Measurements from ENCODE around the gene UFM1.
"Not testable (repeated sequence)": the region's sequence is repeated elsewhere in the genome, so short reads cannot be mapped to it uniquely, and the experiment has no call there.

Gene UFM1

DNA sequence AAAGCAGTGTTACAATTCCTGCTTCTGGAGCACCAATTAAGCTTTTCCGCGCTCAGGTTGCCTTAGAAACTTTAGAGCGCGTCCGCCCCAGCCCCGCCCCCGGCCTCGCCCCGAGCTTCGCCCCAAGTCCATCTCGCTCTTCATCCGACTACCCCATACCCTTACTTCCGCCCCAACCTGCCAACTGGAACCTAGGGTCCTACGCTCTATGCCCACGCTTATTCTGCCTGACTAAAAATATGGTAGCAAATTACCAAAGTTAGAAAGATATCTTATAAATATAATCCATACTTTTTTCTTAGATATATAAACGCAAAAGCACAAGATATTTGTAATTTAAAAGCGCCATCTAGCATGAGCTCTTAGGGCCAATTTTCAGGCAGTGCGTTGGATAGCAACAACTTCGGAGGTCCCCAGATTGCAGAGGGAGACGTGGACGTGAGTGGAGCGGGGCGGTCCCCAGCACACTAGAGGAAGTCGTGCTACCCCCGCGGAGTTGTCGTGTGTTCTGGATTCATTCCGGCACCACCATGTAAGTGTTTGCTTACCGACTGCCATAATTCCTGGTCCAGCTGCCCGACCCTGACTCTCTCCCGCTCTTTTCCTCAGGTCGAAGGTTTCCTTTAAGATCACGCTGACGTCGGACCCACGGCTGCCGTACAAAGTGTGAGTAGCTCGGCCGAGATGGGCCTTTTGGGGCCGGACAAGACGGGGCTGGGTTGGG is at the start of gene UFM1:
Gene UFM1 (plus strand): TSS at position 462 of the 724 bp plus-strand sequence. CDS start 69 bp downstream, at position 531.
- peak; percentile 89 for DNase-seq (ENCODE audit: low spot score)

DNA sequence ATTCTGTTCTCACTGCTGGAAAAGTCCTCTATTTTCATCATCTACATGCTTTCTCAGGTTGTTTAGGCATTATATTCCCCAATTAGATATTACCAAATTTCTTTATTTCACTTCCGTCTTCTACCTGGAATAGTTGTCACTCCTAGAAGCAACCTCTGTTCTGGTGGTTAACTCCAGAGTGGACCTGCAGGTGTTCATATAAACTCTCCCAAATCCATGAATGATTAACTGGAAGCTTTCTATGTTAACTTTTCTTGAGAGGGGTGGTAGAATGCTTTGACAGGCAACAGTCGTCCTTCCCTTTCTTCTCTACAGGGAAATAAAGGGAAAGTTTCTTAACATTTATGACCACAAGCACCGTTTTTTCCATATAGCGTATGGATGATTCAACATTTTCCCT is 48.4 kb upstream of the UFM1 start:
- no peak for DNase-seq (ENCODE audit: low spot score)

DNA sequence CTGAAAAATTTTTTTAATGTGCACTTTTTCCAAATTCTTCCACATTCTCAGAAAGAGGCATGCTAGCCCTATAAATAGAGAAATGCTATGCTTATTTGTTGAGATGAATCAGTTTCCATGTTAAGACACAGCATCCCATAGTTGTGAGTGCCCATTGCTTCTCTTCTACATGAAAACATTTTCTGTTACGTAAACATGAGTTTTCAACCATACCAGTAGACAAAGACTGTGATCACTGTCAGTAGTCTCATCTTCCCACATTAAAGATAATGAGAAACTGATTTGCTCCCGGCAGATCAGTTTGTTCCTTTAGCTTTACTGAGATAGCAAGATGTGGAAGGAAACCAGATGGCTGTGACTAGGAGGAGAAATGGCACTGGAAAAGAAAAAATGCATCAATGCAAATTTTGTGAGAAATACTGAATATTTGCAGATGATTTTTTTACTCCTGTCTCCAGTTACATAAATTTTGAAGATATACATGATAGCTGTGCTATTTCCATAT is 45.8 kb upstream of the UFM1 start:
- no peak for DNase-seq (ENCODE audit: low spot score)

DNA sequence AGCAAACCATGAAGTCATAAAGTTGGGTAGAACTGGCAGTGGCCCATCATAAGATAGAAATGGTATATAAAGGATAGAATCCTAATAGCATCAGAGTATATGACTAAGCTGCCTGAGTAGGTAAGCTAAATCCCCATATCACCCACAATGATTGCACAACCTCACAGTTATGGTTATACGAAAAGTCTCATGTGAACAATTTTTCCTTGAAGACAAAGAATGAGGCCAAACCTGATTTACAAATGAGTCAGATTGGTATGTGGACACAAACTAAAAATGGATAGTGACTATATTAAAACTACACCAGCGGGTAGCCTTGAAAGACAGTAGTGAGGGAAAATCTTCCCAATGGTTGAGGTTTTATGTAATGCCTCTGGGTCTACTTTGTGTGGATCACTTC is 40.9 kb upstream of the UFM1 start:
- DNase-seq (ENCODE audit: low spot score): no peak

DNA sequence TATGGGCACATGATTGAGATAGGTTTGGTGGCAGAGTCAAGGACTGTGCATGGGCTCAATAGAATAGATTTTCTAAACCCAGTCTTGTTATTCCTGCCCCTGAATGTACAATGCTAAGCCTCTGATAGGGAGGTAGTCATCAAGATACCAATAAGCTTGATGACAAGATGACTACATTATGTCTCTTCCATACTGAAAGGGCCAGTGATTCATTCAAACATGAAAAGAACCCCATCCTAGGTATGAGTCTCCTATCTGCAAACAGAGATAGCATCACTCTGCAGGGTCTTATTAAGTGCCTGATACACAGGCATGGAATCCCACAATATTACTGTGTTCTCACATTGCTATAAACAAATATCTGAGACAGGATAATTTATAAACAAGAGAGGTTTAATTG is 40.3 kb upstream of the UFM1 start:
- DNase-seq (ENCODE audit: low spot score): no peak

GRCh38 chr13:38311175-38311574 is 38.5 kb upstream of the UFM1 start:
- DNase-seq (ENCODE audit: low spot score): not testable (repeated sequence)

DNA sequence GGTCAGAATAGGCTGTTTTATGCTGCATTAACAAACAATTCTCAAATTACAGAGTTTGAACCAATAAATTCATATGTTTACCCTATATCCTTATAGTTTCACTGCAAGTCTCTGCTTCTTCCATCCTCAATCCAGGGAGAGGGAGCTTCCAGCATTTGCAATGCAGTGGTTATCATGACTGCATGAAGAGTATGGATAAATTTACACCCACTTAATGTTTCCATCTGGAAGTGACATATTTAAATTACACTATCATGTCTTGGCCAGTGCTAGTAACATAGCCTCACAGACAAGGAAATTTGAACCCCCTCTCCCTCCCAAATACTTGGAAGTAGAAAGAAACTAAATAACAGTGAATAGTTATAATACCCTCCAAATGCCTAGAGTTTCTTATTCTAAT is 33.5 kb upstream of the UFM1 start:
- DNase-seq (ENCODE audit: low spot score): no peak

- DNase-seq (ENCODE audit: low spot score): no peak
These were observed 28.0 kb upstream of the UFM1 start for GRCh38 chr13:38321654-38322053.

GRCh38 chr13:38325426-38325825 is 24.2 kb upstream of the UFM1 start:
- no peak for DNase-seq (ENCODE audit: low spot score)

DNA sequence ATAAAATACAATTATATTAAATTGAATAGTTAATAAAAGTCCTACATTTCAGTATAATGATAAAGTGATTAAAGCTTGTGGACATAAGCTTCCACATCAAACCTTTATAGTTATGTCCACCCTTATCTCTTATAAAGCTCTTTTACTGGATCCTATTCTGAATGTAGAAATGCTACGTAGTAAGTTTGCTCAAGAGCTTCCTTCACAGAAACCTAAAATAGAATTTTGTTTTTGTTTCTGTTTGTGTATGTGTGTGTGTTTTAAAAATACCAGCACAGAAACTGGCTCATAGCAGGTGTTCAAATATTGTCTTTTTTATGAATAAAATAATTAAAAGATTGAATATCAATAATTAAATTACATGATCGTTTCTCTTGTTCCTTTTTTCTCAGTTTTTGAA is 21.0 kb upstream of the UFM1 start:
- DNase-seq (ENCODE audit: low spot score): no peak

DNA sequence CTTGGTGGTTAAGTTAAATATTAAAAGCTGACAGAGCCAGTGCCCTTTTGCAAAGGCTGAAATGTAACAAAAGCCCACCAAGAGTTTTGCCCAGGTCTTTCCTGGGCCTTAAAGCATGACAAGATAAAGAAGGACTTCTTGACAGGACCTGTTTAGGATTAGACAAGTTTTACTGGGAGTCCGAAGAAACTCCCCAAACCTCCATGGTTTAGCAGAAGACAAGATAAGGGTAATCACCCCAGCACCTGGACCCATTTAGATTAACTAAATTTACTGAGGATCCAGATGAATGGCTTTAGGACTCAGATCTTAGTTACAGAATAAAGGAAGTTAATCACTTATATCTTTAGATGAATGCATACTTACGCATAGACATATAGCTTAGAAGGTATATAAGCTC is 14.8 kb upstream of the UFM1 start:
- no peak for DNase-seq (ENCODE audit: low spot score)

DNA sequence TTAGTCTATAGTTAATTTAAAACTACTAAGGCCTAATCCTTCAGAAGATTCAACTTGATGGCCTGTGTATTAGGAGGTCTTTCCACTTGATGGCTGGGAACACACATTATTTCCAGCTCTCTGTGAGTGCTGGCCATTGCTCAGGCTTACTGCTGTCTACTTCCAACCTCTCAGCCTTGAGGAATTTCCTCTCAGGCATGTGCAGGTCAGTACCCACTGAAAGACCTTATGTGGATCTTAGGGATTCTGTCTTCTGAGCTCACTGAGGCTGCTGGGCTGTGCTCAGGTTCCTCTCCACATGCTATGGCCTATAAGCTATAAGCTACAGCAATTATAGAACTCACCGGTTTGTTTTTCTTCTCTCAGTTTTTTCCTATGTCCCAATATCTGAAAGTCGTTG is 11.6 kb upstream of the UFM1 start:
- no peak for DNase-seq (ENCODE audit: low spot score)

- DNase-seq (ENCODE audit: low spot score): no peak
These were observed 9.0 kb upstream of the UFM1 start for GRCh38 chr13:38340624-38341023.

GRCh38 chr13:38341149-38341692 is 8.4 kb upstream of the UFM1 start:
- no peak for DNase-seq (ENCODE audit: low spot score)

- DNase-seq (ENCODE audit: low spot score): no peak
These were observed 2.9 kb upstream of the UFM1 start for GRCh38 chr13:38346764-38347163.

DNA sequence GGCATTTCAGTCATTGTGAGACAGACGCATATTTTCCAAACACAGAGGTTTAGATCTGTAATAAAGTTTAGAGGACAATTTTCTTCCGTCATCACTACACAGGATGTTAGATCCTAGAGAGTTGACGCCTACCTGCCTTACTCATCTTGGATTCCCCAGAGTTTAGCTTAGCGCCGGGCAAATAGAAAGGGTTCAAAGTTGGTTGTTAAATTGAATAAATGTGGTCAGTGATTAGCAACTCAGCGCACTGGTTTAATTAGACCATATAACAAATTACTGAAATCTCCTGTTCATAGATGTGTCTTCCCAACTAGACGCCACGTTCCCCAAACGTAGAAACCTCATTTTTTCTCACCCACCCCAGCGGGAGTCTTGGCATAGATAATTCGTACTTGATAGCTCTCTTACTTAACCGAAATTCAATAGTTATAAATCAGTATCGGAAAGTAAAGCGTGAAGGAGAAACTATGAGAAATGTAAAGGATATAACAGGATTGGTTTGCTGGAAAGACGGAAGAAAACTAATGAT is 726 bp upstream of the UFM1 start:
- DNase-seq (ENCODE audit: low spot score): peak; percentile 44

DNA sequence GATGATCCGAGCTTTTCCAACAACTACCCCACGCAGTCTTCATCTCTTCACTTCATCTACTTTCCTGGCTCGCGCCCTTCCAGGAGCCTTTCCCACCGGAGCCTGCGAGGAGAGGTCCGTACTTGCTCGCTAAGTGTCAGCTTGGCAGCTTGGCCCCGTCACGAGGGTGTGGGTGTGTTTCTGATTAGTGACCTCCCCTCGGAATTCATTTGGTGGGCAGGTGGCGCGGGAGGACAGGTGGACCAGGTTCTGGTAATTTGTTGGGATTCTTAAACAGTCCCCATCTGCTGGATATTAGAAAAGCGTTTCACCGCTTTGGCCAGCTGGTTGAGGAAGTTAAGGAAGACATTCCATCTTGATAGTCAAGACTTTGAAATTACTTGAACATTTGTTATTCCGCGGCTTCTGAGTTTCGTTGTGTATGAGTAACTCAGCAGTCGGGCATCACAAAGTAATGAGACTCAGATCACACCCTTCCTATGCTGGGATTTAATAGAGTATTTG is 515 bp downstream of the UFM1 start:
- DNase-seq (ENCODE audit: low spot score): peak; percentile 64

DNA sequence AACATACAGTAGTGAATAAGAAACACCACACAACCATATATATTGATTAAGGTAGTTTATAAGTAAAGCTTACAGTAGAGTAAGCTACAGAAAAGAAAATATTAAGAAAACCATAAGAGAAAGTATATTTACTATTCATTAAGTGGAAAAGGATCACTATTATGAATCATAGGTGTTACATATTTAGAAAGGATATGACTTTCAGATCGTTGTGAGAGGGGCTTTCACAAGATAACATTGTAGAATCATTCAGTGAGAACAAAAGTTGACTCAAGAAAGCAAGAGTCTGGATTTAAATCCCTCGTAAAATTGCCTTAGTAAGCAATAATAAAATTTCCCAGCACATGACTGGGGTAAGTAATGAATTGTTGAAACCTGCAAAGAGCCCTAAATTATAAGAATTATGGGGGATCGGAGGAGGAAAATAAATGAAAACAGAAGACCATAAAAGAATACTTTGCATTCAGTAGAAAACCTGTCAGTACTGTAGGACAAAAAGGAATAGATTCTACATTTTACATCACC is 6.0 kb downstream of the UFM1 start:
- no peak for DNase-seq (ENCODE audit: low spot score)

DNA sequence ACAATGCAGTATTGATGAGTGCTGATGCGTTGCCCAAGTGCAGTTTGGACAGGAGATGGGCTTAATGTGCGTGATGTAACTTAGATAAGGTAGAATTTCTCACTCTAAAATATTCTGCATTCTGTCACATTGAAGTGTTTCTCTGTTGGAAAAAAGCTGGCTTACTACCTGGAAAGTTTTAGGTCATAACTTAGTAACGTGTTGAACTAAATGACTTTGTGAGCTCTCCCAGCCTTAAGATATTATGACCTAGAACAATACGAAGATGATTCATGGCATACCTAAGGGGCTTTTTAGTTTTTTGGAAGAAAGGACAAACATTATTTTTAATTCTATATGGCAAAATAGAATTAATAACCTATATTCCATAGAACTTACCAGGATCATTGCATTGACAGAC is 9.0 kb downstream of the UFM1 start:
- DNase-seq (ENCODE audit: low spot score): no peak

DNA sequence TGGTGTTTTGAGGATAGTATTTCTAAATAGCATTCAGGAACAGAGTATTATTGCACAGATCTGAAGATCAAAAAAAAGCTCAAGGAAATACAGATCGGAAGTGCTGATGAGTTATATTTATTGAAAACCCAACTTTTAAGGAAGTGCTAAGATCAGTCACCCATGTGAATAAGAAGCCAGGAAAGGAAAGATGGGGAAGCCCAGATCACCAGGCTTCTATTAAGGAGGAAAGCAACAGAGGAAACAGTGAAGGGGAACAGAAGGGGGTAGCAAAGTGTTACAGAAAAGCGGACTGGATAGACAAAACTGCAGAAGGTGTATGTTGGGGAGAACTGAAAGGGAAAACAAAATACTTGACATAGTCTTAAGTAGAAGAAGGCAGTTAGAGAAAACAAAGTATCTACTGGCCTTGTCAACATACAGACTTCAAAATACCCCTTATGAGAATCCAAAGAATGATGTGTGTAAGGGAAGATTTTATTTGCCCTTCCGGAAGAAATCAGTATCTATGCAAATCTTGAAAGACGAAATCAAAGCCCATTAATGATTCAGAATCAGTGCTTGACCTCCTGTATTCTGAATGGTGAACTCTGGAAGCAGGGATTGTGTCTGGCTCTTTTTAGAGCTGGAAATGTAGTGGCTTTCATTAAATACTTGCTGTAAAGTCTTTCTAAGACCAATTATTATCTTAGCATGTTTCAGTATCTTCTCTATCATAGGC is 12.1 kb downstream of the UFM1 start:
- DNase-seq (ENCODE audit: low spot score): no peak

DNA sequence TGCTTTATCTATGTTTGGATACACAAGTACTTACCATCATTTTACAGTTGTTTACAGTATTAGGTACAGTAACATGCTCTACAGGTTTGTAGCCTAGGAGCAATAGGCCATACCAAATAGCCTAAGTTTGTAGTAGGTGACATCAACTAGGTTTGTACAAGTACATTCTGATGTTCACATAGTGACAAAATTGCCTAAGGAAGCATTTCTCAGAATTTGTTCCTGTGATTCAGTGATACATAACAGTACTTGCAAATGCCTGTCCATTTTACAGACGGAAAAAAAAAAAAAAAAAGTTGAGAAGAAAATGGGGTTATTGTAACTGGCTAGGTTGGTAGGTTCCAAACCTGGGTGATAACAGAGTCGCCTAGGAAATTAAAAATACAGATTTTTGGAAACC is 13.6 kb downstream of the UFM1 start:
- DNase-seq (ENCODE audit: low spot score): no peak

GRCh38 chr13:38363746-38364145 is 14.1 kb downstream of the UFM1 start:
- not testable (repeated sequence) for DNase-seq (ENCODE audit: low spot score)

- no peak for DNase-seq (ENCODE audit: low spot score)
These were observed 16.0 kb downstream of the UFM1 start for GRCh38 chr13:38365661-38366060.

All from ecto neural progenitor cell (in vitro differentiated cells).